GM12891 (cell line): ENCODE data around the gene MYL7.

Experiments
- POLR2A ChIP-seq: IDR thresholded peaks from 2 replicates; pipeline ENCODE4 v1.6.1; 2011; ENCODE audit warnings: low read depth, low read length, control low read depth
- POLR2AphosphoS5 ChIP-seq: IDR thresholded peaks from 2 replicates; pipeline ENCODE4 v1.6.1; 2011; ENCODE audit warnings: low read depth, low read length, control low read depth
- POU2F2 ChIP-seq: IDR thresholded peaks from 2 replicates; pipeline ENCODE4 v1.6.1; 2011; ENCODE audit warnings: low read depth, mild to moderate bottlenecking, control low read depth, low read length, moderate library complexity
- SPI1 ChIP-seq: IDR thresholded peaks from 2 replicates; pipeline ENCODE4 v1.6.1; 2011; ENCODE audit warnings: low read depth, low read length, control low read depth
- TAF1 ChIP-seq: IDR thresholded peaks from 2 replicates; pipeline ENCODE4 v1.6.1; 2011; ENCODE audit warnings: low read depth, low read length, control low read depth

GRCh38 chr7:44144426-44144967 lies 3.4 kb upstream of the MYL7 start:
- TF ChIP-seq POLR2A (no peak), SPI1 (no peak), TAF1 (no peak), POLR2AphosphoS5 (no peak), POU2F2 (no peak)
